COR-L47 (cell line): ENCODE data around the gene ADSL.
"Not testable (repeated sequence)": the region's sequence is repeated elsewhere in the genome, so short reads cannot be mapped to it uniquely, and the experiment has no call there.

Experiments used
- DNase-seq: peaks from one replicate; lab custom pipeline; 2025; lab: John Stamatoyannopoulos, UW

ADSL gene

GRCh38 chr22:40368836-40369235, 22.5 kb downstream of the ADSL start:
- no peak for DNase-seq

DNA sequence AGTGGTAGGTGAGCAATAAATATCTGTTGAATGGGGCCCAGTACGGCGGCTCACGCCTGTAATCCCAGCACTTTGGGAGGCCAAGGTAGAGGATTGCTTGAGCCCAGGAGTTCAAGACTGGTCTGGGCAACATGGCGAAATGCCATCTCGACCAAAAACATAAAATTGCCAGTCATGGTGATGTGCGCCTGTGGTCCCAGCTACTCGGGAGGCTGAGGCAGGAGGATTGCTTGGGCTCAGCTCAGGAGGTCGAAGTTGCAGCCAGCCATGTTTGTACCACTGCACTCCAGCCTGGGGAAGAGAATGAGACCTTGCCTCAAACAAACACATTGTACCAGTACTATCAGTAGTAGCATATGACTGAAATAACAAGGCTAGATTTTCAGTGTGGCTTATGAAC, 28.3 kb downstream of the ADSL start:
- no peak for DNase-seq

DNA sequence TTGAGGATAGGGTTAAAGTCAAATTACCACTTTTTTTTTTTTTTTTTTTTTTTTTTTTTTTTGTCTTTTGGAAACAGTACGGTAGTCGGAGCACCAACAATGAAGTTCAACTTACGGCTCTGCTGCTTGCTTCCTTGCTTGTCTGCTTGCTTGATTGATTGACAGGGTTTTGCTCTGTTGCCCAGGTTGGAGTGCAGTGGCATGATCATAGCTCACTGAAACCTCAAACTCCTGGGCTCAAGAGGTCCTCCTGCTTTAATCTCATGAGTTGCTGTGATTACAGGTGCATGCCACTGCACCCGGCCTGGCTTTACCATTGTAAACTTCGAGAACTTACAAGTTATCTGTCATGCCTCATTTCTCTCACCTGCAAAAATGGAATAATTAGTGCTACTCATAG, 29.8 kb downstream of the ADSL start:
- DNase-seq, result no peak

DNA sequence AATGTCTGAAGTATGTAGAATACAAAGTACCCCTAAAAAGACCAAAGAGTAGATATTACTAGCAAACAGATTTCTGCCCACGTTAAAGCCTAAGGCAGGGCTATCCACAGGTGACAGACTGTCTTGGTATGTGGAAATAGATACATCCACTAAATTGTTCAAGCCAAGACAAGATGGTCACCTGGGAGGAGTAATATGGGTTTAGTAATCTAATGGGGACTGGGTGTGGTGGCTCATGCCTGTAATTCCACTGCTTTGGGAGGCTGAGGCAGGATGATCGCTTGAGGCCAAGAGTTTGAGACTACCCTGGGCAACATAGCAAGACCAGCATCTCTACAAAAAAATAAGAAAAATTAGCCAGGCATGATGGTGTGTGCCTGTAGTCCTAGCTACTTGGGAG, 31.6 kb downstream of the ADSL start:
- DNase-seq, result no peak

GRCh38 chr22:40378448-40378847, 32.1 kb downstream of the ADSL start:
- not testable (repeated sequence) for DNase-seq

DNA sequence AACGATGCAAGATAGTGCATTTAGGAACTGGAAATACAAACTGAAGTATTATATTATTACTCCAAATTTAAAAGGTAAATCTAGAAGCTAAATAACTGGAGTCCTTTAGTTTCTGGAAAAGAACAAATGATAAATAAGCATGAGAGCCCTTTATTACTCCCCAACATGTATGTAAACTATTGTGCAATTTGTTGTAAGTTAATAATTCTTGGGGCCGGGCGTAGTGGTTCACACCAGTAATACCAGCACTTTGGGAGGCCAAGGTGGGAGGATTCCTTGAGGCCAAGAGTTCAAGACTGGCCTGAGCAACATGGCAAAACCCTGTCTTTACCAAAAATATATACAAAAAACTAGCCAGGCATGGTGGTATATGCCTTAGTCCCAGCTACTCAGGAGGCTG, 35.2 kb downstream of the ADSL start:
- DNase-seq, result no peak

- no peak for DNase-seq
Measured at GRCh38 chr22:40383905-40384304, 37.6 kb downstream of the ADSL start.

DNA sequence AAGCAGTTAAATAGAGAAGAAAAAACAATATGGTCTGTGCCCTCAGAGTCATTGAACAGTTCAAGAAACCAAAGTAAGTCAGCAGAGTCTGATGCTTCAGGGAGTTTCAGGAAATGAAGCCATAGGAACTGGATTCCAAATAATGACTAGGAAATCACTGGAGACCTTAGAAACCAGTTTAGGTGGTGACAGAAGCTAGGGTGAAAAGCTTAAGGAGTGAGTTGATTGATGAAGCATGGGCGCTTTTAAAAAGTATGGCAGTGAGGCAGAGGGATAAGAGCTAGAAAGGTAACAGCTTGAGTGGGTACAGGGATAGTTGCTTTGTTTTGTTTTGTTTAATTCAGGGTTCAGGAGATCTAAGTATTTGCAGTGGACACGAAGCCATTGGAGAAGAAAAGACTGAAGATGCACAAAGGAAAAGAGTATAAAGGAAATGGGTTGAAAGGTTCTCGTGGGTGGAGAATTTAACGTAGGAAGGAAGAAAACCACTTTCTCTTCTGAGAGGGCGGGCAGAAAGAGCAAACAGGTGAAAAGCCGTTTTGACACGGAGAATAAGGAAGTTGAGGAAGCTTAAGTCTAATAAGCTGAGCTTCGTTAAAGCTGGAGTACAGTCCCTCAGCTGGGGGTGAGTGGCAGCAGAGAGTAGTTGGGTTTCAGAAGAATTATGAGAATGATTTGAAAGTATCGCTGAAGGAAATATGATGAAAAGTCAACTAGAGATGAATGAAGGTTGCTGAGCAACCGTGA, 38.9 kb downstream of the ADSL start:
- no peak for DNase-seq

DNA sequence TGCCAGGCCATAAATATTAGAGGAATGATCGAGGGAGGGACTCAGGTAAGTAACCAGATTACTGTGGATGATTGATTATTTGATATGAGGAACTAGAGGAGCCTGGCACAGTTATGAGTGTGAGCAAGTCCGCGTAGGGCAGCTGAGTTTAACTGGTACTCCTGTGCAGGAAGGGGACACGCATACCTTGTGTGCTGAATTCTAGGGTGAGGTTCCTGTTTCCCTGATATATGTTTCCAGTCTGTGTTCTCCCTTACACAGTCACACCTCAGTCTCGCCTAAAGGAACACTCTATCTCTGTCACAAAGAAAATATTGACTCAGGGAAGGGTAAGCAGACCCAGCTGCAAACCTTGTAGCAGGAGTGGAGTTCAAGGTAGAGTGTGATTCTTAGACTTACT, 41.4 kb downstream of the ADSL start:
- DNase-seq, result no peak

DNA sequence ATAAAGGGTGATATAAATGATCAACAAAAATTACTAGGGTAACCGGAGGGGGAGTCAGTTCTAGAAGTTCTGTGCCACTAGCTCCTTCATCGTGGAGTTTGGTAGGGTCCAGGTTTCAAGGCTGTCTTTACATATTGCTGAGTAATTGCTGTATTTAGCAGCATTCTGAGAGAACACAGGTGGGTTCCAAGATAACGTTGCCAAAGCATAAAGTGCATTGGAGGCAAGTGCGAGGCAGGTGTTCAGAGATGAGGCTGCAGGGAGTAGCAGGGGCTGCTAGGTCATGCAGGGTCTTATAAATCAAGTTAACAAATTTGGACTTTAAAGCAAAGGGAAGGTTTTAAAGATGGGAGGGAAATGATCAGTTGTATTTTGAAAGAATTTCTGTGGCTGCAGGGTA, 41.9 kb downstream of the ADSL start:
- no peak for DNase-seq

- DNase-seq, result no peak
Measured at GRCh38 chr22:40391417-40391816, 45.1 kb downstream of the ADSL start.

DNA sequence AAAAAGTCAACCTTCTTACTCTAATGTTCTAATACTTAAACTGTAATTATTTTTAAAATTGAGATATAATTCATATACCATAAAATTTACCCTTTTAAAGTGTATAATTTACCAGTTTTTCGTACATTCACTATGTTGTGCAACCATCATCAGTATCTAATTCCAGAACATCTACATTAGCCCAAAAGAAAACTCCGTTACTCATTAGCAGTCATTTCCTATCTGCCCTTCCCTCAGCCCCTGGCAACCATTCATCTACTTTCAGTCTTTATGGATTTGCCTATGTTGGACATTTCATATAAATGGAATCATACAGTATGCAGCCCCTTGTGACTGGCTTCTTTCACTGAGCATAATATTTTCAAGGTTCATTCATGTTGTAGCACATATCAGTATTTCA, 46.3 kb downstream of the ADSL start:
- no peak for DNase-seq

GRCh38 chr22:40394607-40395006, 48.3 kb downstream of the ADSL start:
- DNase-seq, result no peak

- DNase-seq, result no peak
Measured at GRCh38 chr22:40395607-40396006, 49.3 kb downstream of the ADSL start.

- peak; percentile 84 for DNase-seq
Measured at GRCh38 chr22:40396882-40397281, 50.6 kb downstream of the ADSL start.

DNA sequence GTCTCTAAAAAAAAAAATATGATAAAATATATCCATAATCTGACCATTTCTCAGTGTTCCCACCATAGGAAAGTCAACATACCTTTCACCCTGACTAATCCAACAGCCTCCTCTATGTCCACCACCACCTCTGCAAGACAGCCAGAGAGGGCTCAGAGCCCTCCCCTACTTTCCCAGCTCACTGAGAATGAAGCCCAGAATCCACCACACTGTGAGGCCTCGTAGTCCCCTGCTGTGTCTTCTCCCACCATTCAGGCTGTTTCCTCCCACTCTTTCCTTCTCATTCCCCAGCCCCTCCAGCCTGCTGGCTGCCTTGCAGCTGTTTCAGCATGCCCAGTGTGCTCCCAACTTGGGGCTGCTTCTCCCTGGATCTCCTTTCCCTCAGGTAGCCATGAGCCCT, 51.1 kb downstream of the ADSL start:
- no peak for DNase-seq

DNA sequence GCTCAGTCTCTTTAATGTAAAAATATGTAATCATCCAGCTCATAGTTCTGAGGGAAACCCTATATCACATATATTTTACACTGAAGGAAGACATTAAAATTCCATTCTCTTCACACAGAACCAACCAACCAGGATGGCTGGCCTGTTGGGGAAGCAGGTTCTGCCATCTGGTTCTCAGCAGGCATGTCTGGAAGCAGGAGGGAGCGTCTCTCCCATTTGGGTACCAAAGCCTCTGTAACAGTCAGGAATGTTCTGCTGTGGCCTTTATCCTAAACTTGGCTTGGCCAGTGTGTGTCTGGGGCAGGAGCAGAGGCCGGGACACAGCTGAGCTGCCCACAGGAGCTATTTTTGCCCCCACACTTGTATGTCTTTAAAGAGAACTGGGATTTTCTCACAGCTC, 53.3 kb downstream of the ADSL start:
- DNase-seq, result no peak

- no peak for DNase-seq
Measured at GRCh38 chr22:40400159-40400558, 53.9 kb downstream of the ADSL start.

DNA sequence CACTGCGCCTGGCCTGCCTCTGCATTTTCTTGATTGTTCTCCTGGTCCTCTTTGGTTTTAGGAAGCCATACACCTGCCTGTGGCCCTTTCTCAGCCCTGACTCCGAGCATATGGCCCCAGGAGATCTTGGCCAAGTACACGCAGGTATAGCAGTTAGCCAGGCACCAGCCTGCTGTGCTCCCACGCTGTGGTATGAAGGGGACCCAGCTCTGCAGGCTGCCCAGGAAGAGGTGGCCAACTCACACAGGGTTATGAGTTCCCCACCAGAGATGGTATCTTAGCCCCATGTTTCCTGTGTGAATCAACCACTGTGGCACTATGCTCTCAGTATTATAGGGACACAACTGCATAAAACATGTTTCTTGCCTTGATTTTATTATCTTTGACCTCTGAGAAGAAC, 55.2 kb downstream of the ADSL start:
- no peak for DNase-seq

DNA sequence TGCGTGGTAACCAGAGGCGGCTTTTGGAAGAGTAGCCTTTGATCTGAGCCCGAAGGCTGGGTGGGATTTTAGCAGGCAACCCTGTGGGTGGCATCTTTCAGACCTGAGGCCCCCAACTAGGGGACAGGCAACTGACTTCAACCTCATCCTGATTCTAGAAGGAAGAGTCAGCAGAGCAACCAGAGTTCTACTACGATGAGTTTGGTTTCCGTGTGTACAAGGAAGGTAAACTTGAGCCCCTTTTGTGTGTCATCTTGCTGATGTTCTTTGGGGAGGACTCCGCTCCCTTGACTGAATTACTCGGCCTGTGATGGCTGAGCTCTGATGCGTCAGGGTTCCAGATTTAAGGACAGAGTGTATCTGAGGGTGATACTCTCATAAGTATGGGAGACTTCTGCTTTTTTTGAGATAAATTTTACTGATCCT, 55.7 kb downstream of the ADSL start:
- no peak for DNase-seq

DNA sequence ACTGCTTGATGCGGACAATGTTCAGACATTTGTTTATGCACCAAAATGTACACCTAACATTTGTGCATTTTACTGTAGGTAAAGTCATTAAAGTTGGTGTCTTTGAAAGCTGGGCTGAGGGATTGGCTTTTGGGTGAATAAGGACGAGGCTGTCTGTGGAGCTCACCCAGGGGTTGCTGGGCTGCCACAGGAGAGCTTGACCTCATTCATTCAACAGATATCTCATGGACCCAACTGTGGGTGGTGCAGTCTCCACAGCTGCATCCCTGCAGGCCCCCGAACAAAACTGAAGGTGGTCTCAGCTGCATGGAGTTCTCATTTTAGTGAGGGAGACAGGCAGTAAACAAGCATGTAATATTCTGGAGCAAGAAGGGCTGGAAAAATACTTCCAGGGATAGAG, 56.8 kb downstream of the ADSL start:
- no peak for DNase-seq

DNA sequence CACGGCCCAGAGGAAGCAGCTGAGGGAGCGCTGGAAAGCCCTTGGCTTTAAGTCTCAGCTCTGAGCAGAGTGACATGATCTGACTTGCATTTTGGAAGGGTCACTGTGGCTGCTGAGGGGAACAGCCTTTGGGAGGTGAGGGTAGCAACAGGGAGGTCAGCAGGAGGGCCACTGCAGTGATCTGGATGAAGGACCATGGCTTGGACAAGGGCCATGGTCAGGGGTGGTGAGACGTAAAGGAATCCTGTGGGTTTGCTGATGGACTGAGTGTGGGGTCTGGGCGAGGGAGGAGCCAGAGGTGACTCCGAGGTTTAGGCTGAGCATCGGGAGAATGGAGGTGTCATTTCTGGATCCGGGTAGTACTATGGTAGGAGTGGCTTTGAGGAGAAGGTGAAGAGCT, 57.4 kb downstream of the ADSL start:
- no peak for DNase-seq

DNA sequence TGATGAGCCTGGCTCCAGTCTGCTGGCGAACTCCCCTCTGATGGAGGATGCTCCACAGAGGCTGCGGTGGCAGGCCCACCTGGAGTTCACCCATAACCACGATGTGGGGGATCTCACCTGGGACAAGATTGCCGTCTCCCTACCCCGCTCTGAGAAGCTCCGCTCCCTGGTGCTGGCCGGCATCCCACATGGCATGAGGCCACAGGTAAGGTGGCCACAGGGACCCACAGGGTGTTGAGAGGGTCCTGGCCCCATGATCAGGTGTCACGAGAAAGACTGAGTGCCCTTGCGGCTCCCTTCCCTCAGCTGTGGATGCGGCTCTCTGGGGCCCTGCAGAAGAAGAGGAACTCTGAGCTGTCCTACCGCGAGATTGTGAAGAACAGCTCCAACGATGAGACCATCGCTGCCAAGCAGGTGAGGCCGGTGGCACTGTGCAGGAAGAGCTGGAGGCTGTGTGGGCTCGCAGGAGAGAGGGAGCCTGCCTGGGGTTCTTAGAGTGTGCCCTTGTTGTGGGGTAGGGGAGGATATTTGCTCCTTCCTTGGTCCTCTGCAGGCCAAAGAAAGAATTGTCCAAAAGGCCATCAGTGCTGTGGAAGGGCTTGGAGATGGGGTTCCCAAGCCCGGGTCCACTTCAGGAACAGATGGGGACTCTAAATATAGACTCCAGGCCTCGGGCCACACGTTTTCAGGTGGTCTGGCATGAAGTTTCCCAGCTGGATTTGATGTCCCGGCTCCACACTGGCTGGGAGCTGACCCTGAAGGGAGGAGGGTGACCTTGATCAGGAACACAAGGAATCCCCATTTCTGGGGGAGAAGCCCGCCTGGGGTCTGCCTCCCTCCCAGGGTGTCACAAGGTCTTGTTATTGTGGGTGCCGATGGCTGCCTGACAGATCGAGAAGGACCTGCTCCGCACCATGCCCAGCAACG, 58.2 kb downstream of the ADSL start:
- no peak for DNase-seq
